Neutrophil (primary cell): ENCODE measurements around the gene TAB2.

Source experiments
- H3K27ac ChIP-seq: fragments of 200-600 bp; sonication (generic); 2 replicates; pipeline ENCODE4 v1.5.1; 2016; ENCODE audit warnings: mild to moderate bottlenecking, moderate library complexity
- H3K27me3 ChIP-seq: fragments of 200-600 bp; sonication (generic); 2 replicates; pipeline ENCODE4 v1.6.0; 2016; ENCODE audit warnings: mild to moderate bottlenecking
- H3K36me3 ChIP-seq: fragments of 200-600 bp; sonication (generic); 2 replicates; pipeline ENCODE4 v1.5.1; 2017
- H3K4me1 ChIP-seq, 2 experiments: fragments of 200-600 bp in 1 of 2; sonication (generic) in 1 of 2; 1 replicate in 1 of 2; 2 replicates in 1 of 2; pipeline versions ENCODE4 v1.5.1 to v1.6.1; 2013 to 2016; ENCODE audit warnings: low read depth in 1 of 2, low read length in 1 of 2, mild to moderate bottlenecking in 1 of 2, moderate library complexity in 1 of 2; ENCODE audit not compliant: control insufficient read depth in 1 of 2, insufficient read depth in 1 of 2
- H3K4me3 ChIP-seq, 2 experiments: fragments of 200-600 bp in 1 of 2; sonication (generic) in 1 of 2; 1 replicate in 1 of 2; 2 replicates in 1 of 2; pipeline ENCODE4 v1.5.1; 2013 to 2016; ENCODE audit warnings: low read depth in 1 of 2, low read length in 1 of 2, mild to moderate bottlenecking in 1 of 2, moderate library complexity in 1 of 2
- H3K9me3 ChIP-seq: fragments of 200-600 bp; sonication (generic); 2 replicates; pipeline ENCODE4 v1.5.1; 2016
- TF ChIP-seq, protein P1 (sequence below): fragments of 200-600 bp; sonication (generic); IDR thresholded peaks from 2 replicates; pipeline ENCODE4 v1.5.1; 2016; ENCODE audit warnings: antibody characterized with exemption

TAB2 gene

DNA sequence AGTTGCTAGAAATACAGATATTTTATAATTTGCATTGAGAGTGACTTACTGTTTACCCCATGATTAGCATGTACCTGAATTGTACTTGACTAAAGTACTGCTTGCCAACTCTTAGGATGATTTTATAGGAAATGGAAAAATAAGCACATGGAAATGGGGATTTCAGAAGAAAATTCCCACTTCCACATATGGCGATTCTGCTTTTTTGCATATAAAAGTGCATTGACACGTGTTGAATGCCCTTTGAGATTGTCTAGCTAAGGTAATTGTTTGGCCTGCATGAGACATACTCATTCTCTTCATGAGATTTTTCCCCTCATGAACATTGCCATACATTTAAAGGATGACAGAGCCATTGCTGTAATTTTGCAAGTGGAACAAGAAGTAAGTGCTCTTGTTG, 10.1 kb downstream of the TAB2 start:
- peaks cover 27 to 55% of the 10 kb centered on the region in 2 experiments for H3K4me1 ChIP-seq
- no peaks in the 10 kb centered on the region for H3K9me3 ChIP-seq
- H3K36me3 ChIP-seq, result no peaks in the 10 kb centered on the region
- no peak overlapping the region for H3K4me3 ChIP-seq
- H3K27ac ChIP-seq, result peak overlapping the region; percentile 14
- no peaks in the 10 kb centered on the region for H3K27me3 ChIP-seq
- TF ChIP-seq, protein P1, sequence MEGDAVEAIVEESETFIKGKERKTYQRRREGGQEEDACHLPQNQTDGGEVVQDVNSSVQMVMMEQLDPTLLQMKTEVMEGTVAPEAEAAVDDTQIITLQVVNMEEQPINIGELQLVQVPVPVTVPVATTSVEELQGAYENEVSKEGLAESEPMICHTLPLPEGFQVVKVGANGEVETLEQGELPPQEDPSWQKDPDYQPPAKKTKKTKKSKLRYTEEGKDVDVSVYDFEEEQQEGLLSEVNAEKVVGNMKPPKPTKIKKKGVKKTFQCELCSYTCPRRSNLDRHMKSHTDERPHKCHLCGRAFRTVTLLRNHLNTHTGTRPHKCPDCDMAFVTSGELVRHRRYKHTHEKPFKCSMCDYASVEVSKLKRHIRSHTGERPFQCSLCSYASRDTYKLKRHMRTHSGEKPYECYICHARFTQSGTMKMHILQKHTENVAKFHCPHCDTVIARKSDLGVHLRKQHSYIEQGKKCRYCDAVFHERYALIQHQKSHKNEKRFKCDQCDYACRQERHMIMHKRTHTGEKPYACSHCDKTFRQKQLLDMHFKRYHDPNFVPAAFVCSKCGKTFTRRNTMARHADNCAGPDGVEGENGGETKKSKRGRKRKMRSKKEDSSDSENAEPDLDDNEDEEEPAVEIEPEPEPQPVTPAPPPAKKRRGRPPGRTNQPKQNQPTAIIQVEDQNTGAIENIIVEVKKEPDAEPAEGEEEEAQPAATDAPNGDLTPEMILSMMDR, result no peak

- H3K4me3 ChIP-seq, result no peak overlapping the region
- peak overlapping the region; percentile 14 for H3K27ac ChIP-seq
- no peaks in the 10 kb centered on the region for H3K9me3 ChIP-seq
- peaks cover 30 to 54% of the 10 kb centered on the region in 2 experiments for H3K4me1 ChIP-seq
- no peaks in the 10 kb centered on the region for H3K36me3 ChIP-seq
- H3K27me3 ChIP-seq, result no peaks in the 10 kb centered on the region
- TF ChIP-seq, protein P1, result no peak
Measured at GRCh38 chr6:149328083-149328482, 10.6 kb downstream of the TAB2 start.

DNA sequence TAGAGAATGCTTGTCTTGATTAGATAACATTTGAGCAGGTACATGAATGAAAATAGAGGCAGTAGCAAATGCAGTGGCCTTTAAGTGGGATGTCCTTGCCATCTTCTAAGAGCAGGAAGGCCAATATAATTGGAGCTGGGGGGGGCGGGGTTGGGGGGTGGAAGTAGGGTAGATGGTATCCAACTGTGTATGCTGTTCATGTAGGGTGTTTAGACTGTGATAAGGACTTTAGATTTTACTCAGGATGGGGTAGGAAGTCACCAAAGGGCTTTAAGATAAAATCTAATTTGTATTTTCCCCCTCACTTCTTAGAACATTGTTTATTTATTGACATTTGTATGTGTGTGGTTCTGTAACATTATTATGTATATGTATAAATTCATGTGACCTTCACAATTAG, 12.0 kb downstream of the TAB2 start:
- Histone ChIP-seq H3K9me3 (no peaks in the 10 kb centered on the region), H3K36me3 (no peaks in the 10 kb centered on the region), H3K4me3 (no peak overlapping the region), H3K27ac (peak overlapping the region; percentile 57), H3K27me3 (no peaks in the 10 kb centered on the region), H3K4me1 (peaks cover 29 to 61% of the 10 kb centered on the region in 2 experiments)
- TF ChIP-seq, protein P1, result no peak

DNA sequence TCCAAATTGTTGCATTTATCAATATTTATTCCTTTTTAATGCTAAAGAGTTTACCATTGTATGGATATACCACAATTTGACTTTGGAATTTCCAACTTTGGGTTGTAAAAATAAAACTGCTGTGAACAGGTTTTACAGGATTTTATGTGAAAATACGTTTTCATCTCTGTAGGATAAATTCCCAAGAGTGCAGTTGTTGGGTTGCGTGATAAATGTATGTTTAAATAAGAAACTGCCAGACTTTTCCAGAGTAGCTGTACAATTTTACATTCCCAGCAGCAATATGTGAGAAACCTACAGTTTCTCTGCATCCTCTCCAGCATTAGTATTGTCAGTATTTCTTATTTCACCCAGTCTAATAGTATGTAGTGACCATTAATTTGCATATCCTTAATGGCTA, 12.6 kb downstream of the TAB2 start:
- Histone ChIP-seq H3K4me3 (no peak overlapping the region), H3K27ac (peak overlapping the region; percentile 31), H3K9me3 (no peaks in the 10 kb centered on the region), H3K36me3 (no peaks in the 10 kb centered on the region), H3K4me1 (peaks cover 25 to 67% of the 10 kb centered on the region in 2 experiments), H3K27me3 (no peaks in the 10 kb centered on the region)
- TF ChIP-seq, protein P1, result no peak

DNA sequence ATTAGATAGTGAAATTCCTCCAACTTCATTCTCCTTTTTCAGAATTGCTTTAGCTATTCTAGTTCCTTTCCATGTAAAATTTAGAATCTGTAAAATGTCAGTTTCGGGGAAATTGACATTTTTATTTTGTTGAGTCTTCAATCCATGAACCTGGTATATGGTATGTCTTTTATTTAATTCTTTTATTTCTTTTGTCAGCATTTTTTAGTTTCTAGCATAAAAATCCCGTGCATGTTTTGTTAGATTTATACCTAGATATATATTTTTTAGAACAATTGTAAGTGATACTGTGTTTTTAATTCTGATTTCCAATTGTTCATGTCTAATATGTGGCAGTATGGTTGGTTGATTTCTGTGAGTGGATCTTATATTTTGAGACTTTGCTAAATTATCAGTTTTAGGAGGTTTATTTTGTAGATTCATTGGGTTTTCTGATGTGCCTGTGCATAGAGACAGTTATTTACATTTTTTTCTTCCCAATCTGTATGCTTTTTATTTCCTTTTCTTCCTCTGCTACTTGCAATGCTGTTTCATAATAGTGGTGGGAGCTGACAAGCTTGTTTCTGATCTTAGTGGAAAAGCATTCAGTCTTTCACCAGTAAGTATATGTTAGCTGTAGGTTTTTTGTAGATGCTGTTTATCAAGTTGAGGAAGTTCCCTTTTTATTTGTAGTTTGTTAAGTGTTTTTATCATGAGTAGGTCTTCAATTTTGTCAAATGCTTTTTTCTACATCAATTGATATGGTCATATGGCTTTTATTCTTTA, 13.7 kb downstream of the TAB2 start:
- Histone ChIP-seq H3K9me3 (no peaks in the 10 kb centered on the region), H3K27ac (peak overlapping the region; percentile 45), H3K4me3 (no peak overlapping the region), H3K27me3 (no peaks in the 10 kb centered on the region), H3K36me3 (no peaks in the 10 kb centered on the region), H3K4me1 (peaks cover 28 to 68% of the 10 kb centered on the region in 2 experiments)
- TF ChIP-seq, protein P1, result no peak
